ENCODE data around the gene RNF214. TPM values are rescaled to one million over a fixed set of nuclear protein-coding genes. Genes with fewer than 3 reads are reported as not detected.
A peak's percentile ranks its signal among the peaks of the same experiment; 100 is the strongest.

The RNF214 gene
- total and polyA plus RNA-seq, 8 donors, result 6.7 to 21.6 (median 11.0) TPM

DNA sequence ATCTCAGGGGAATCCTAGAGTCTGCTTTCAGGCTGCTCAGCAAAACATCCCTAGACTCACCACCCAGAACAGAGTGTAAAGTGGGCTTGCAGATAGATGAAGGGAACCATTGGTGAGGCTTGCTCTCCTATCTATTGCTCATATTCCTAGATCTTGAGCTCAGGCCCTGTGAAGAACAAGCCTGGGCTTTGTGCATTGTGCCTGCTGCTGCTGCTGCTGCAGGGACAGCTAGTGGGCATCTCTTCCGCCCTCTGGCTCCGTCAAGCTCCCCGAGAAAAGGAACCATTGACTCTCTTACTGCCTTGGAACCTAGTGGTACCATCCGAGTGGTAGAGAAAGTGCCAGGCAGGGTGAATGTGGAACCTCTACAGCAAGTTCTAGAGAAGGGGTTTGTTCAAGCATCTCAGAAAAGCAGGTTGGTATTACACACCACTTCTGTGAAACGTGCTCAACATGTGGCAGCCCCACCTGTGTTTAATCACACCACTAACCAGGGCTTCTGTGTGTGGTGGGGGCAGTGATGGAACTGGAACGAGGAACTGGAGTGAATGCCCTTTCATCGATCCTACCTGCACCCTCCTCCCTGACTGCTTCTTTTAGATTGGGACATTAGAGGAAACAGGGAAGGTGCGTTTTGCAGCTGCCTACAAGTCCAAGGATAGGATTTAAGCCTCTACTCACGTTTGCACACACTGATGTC lies 63.1 kb downstream of the RNF214 start:
- no peak for DNase-seq
- Histone ChIP-seq H3K4me1 (peaks cover 9 to 16% (median 14%) of the 10 kb centered on the region in 4 donors), H3K27me3 (no peaks in the 10 kb centered on the region), H3K9me3 (no peaks in the 10 kb centered on the region), H3K36me3 (peaks cover 10 to 51% (median 47%) of the 10 kb centered on the region in 4 donors), H3K4me3 (no peak overlapping the region), H3K27ac (no peak overlapping the region)
- 78 to 83% (median 82%) methylated on average over 9 of the region's 9 CpGs for whole genome bisulfite sequencing, 5 donors
- no peak for TF ChIP-seq EP300 (IDR thresholded peaks at IDR 0.05)
- no peak for TF ChIP-seq POLR2AphosphoS5 (IDR thresholded peaks at IDR 0.05)
- no peak for TF ChIP-seq POLR2A (IDR thresholded peaks at IDR 0.05)
- TF ChIP-seq, protein P1, sequence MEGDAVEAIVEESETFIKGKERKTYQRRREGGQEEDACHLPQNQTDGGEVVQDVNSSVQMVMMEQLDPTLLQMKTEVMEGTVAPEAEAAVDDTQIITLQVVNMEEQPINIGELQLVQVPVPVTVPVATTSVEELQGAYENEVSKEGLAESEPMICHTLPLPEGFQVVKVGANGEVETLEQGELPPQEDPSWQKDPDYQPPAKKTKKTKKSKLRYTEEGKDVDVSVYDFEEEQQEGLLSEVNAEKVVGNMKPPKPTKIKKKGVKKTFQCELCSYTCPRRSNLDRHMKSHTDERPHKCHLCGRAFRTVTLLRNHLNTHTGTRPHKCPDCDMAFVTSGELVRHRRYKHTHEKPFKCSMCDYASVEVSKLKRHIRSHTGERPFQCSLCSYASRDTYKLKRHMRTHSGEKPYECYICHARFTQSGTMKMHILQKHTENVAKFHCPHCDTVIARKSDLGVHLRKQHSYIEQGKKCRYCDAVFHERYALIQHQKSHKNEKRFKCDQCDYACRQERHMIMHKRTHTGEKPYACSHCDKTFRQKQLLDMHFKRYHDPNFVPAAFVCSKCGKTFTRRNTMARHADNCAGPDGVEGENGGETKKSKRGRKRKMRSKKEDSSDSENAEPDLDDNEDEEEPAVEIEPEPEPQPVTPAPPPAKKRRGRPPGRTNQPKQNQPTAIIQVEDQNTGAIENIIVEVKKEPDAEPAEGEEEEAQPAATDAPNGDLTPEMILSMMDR (IDR thresholded peaks at IDR 0.05), result no peak
- intact Hi-C loops (cut with DNase I; ENCODE audit: low total_unique reads), result no loop called here

DNA sequence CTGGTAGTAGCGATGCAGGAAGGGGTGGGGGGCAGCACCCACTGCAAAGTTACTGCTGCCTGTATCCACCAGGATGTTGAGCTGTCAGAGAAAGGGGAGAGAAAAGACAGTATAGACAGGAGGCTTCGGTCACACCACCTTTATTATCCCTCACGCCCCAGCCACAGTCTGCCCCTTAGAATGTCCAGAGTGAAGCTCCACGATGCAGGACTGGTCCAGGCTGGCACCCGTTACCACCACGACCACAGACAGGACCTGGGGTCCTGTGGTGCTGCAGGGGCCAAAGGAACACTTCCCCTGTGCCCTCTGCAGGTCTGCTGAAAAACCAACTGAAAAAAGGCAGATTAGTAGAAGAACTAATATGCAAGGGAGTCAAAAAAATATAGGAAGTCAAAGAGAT lies 64.4 kb downstream of the RNF214 start:
- Histone ChIP-seq H3K36me3 (peaks cover 7 to 39% (median 34%) of the 10 kb centered on the region in 4 donors), H3K4me3 (no peak overlapping the region), H3K27me3 (no peaks in the 10 kb centered on the region), H3K4me1 (peaks cover 12 to 23% (median 17%) of the 10 kb centered on the region in 4 donors), H3K27ac (no peak overlapping the region), H3K9me3 (no peaks in the 10 kb centered on the region)
- 80 to 91% (median 89%) methylated on average over 6 of the region's 6 CpGs for WGBS, 5 donors
- TF ChIP-seq, protein P1 (IDR thresholded peaks at IDR 0.05), result no peak
- TF ChIP-seq POLR2AphosphoS5 (IDR thresholded peaks at IDR 0.05) (no peak), EP300 (IDR thresholded peaks at IDR 0.05) (no peak), POLR2A (IDR thresholded peaks at IDR 0.05) (no peak)
- DNase-seq, result no peak
- intact Hi-C loops (cut with DNase I; ENCODE audit: low total_unique reads), result no loop called here

DNA sequence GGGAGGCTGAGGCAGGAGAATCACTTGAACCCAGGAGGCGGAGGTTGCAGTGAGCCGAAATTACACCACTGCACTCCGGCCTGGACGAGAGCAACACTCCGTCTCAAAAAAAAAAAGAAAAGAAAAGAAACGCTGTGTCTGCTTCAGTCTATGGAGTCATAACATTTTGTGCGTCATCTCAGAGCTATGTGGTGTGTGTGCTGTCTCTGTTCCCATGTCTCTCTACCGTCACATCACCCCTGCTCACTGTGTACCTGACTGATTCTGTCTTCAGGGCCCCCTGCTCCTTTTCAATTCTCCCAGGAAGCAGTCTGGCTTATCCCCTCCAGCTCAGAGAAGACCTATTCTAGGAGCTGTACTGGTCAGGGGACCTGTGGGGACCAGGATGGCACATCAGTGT lies 65.7 kb downstream of the RNF214 start:
- peaks cover 0 to 30% (median 23%) of the 10 kb centered on the region in 4 donors for H3K36me3 ChIP-seq
- TF ChIP-seq EP300 (IDR thresholded peaks at IDR 0.05) (no peak), POLR2AphosphoS5 (IDR thresholded peaks at IDR 0.05) (no peak), POLR2A (IDR thresholded peaks at IDR 0.05) (no peak)
- TF ChIP-seq, protein P1 (IDR thresholded peaks at IDR 0.05), result no peak
- H3K4me3 ChIP-seq, result no peak overlapping the region
- WGBS, 5 donors, result 92 to 96% (median 93%) methylated on average over 8 of the region's 8 CpGs
- peaks cover 12 to 23% (median 17%) of the 10 kb centered on the region in 4 donors for H3K4me1 ChIP-seq
- no peaks in the 10 kb centered on the region for H3K27me3 ChIP-seq
- no peaks in the 10 kb centered on the region for H3K9me3 ChIP-seq
- intact Hi-C loops (cut with DNase I; ENCODE audit: low total_unique reads), result no loop called here
- no peak for DNase-seq
- no peak overlapping the region for H3K27ac ChIP-seq

DNA sequence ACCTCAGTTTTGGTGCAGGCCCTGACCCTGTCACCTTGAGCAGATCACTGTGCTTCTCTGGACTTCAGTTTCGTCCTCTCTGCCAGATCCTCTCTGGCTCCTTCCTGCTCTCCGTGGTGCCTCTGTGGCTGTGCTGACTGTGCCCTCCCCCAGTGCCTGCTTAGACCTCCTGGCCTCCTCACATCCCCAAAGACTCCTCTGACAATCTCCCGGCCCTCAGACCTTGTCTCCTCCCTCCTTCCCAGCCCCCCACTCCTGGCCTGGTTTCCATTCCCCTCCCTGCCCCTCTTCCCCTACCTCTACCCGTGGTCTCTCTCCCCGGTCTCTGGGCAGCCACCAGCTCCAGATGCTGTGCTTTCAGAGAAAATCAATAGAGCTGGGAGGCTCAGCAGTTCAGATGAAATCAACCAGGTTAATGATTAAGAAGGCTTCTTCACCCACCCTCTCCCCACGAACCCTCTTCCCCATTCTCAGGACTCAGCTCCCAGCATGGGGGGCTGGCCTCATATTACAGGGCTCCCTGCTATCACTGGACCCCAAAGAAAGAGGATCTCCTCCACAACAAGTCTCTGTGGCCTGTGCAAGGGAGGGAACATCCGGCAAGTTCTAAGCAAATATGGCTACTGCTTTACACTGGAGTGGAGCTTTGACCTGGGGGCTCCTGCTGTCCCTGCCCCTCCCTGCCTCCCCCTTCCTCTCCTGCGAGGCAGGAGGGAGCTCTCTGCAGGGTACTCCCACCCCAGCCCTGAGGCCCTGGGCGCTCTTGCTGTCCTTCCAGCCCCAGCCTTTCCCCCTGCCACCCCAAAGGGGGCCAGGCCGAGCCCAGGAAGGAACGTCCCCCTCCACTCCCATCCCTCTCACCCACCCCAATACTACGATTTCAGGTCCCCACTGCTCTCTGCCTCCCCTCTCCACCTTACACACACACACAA lies 67.1 kb downstream of the RNF214 start:
- H3K36me3 ChIP-seq, result peaks cover 0 to 18% (median 12%) of the 10 kb centered on the region in 4 donors
- H3K4me1 ChIP-seq, result peaks cover 12 to 23% (median 17%) of the 10 kb centered on the region in 4 donors
- peak overlapping the region in 4 of 5 donors; percentile 4 to 18 (median 14) for H3K27ac ChIP-seq
- DNase-seq, result peak in 1 of 2 donors; percentile 74
- TF ChIP-seq POLR2AphosphoS5 (IDR thresholded peaks at IDR 0.05) (no peak), EP300 (IDR thresholded peaks at IDR 0.05) (no peak), POLR2A (IDR thresholded peaks at IDR 0.05) (no peak)
- TF ChIP-seq, protein P1 (IDR thresholded peaks at IDR 0.05), result no peak
- H3K27me3 ChIP-seq, result no peaks in the 10 kb centered on the region
- intact Hi-C loops (cut with DNase I; ENCODE audit: low total_unique reads), result no loop called here
- no peaks in the 10 kb centered on the region for H3K9me3 ChIP-seq
- H3K4me3 ChIP-seq, result peak overlapping the region in 1 of 4 donors; percentile 12
- WGBS, 5 donors, result 38 to 51% (median 43%) methylated on average over 11 to 12 of the region's 12 CpGs

All from stomach (tissue), 9 donors.